ENCODE results near the gene RTP5. TPM values are rescaled to one million over a fixed set of nuclear protein-coding genes. Genes with fewer than 3 reads are reported as not detected.

RTP5 gene
- total and polyA plus RNA-seq, 7 donors, result 0.16 to 0.19 TPM; not detected in 5

DNA sequence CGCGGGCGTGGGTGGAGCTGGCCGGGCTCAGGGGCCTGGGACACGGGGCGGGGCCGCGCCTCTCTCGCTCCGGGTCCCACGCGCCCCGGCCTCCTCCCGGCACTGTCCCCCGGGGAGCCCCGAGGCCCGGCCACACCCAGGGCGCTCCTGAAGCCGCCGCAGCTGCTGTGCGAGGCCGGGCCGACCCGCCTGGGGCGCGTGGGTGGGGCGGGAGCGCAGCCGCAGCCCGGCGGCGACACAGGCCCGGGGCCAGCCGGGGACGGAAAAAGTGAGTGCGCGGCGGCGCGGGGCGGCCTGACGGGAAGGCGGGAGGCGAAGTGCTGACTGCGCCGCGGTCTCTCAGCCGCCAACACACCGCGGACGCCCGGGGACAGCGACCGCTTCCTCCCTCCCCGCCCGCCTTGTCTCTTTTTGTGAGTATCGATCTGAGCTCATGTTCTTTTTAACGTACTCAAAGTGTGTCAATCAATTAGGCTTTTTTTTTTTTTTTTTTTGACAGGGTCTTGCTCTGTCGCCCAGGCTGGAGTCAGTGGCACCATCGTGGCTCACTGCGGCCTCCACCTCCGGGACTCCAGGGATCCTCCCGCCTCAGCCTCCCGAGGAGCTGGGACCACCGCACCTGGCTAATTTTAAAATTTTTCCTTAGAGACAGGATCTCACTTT lies 25.3 kb upstream of the RTP5 start:
- Histone ChIP-seq H3K4me1 (peaks cover 0 to 9% (median 7%) of the 10 kb centered on the region in 4 donors), H3K36me3 (no peaks in the 10 kb centered on the region), H3K9me3 (no peaks in the 10 kb centered on the region), H3K4me3 (peak overlapping the region; percentile 10 to 48 (median 46)), H3K27me3 (no peaks in the 10 kb centered on the region), H3K27ac (peak overlapping the region; percentile 48 to 67 (median 59))
- TF ChIP-seq EP300 (IDR thresholded peaks at IDR 0.05), result no peak
- TF ChIP-seq, protein P1, sequence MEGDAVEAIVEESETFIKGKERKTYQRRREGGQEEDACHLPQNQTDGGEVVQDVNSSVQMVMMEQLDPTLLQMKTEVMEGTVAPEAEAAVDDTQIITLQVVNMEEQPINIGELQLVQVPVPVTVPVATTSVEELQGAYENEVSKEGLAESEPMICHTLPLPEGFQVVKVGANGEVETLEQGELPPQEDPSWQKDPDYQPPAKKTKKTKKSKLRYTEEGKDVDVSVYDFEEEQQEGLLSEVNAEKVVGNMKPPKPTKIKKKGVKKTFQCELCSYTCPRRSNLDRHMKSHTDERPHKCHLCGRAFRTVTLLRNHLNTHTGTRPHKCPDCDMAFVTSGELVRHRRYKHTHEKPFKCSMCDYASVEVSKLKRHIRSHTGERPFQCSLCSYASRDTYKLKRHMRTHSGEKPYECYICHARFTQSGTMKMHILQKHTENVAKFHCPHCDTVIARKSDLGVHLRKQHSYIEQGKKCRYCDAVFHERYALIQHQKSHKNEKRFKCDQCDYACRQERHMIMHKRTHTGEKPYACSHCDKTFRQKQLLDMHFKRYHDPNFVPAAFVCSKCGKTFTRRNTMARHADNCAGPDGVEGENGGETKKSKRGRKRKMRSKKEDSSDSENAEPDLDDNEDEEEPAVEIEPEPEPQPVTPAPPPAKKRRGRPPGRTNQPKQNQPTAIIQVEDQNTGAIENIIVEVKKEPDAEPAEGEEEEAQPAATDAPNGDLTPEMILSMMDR (IDR thresholded peaks at IDR 0.05), result no peak
- TF ChIP-seq POLR2AphosphoS5 (IDR thresholded peaks at IDR 0.05), result peak in 2 of 4 donors; percentile 48 to 52
- TF ChIP-seq POLR2A (IDR thresholded peaks at IDR 0.05), result no peak
- WGBS, 2 donors, result 2 to 4% methylated on average over 65 of the region's 65 CpGs
- DNase-seq, result peak; percentile 89
- intact Hi-C loops (cut with DNase I), result no loop called here

GRCh38 chr2:241844831-241845578 lies 24.5 kb upstream of the RTP5 start:
- DNase-seq, result peak; percentile 61
- Histone ChIP-seq H3K36me3 (no peaks in the 10 kb centered on the region), H3K9me3 (no peaks in the 10 kb centered on the region), H3K4me1 (peaks cover 0 to 9% (median 7%) of the 10 kb centered on the region in 4 donors), H3K4me3 (peak overlapping the region in 3 of 4 donors; percentile 45 to 48 (median 47)), H3K27me3 (no peaks in the 10 kb centered on the region), H3K27ac (no peak overlapping the region)
- intact Hi-C loops (cut with DNase I), result no loop called here
- 81 to 84% methylated on average over 37 of the region's 37 CpGs for WGBS, 2 donors
- TF ChIP-seq POLR2AphosphoS5 (IDR thresholded peaks at IDR 0.05), result no peak
- TF ChIP-seq, protein P1 (IDR thresholded peaks at IDR 0.05), result no peak
- TF ChIP-seq POLR2A (IDR thresholded peaks at IDR 0.05), result no peak
- no peak for TF ChIP-seq EP300 (IDR thresholded peaks at IDR 0.05)

- no peaks in the 10 kb centered on the region for H3K9me3 ChIP-seq
- peak; percentile 61 for DNase-seq
- WGBS, 2 donors, result 85% methylated on average over 22 of the region's 22 CpGs
- no peak overlapping the region for H3K27ac ChIP-seq
- H3K27me3 ChIP-seq, result no peaks in the 10 kb centered on the region
- no peak overlapping the region for H3K4me3 ChIP-seq
- peaks cover 0 to 9% (median 7%) of the 10 kb centered on the region in 4 donors for H3K4me1 ChIP-seq
- intact Hi-C loops (cut with DNase I), result no loop called here
- H3K36me3 ChIP-seq, result no peaks in the 10 kb centered on the region
- TF ChIP-seq EP300 (IDR thresholded peaks at IDR 0.05) (no peak), POLR2AphosphoS5 (IDR thresholded peaks at IDR 0.05) (no peak), POLR2A (IDR thresholded peaks at IDR 0.05) (no peak)
- TF ChIP-seq, protein P1 (IDR thresholded peaks at IDR 0.05), result no peak
These were observed 23.1 kb upstream of the RTP5 start for GRCh38 chr2:241846406-241846805.

- H3K27ac ChIP-seq, result no peak overlapping the region
- intact Hi-C loops (cut with DNase I), result no loop called here
- H3K9me3 ChIP-seq, result no peaks in the 10 kb centered on the region
- H3K4me3 ChIP-seq, result no peak overlapping the region
- DNase-seq, result peak; percentile 59
- 89 to 92% methylated on average over 39 of the region's 39 CpGs for WGBS, 2 donors
- H3K4me1 ChIP-seq, result peaks cover 0 to 9% (median 7%) of the 10 kb centered on the region in 4 donors
- H3K27me3 ChIP-seq, result no peaks in the 10 kb centered on the region
- no peaks in the 10 kb centered on the region for H3K36me3 ChIP-seq
- TF ChIP-seq EP300 (IDR thresholded peaks at IDR 0.05), result no peak
- no peak for TF ChIP-seq POLR2AphosphoS5 (IDR thresholded peaks at IDR 0.05)
- TF ChIP-seq, protein P1 (IDR thresholded peaks at IDR 0.05), result no peak
- TF ChIP-seq POLR2A (IDR thresholded peaks at IDR 0.05), result no peak
These were observed 20.5 kb upstream of the RTP5 start for GRCh38 chr2:241848761-241849615.
